LHCN-M2 (cell line): ENCODE data around the gene MUC4. TPM values are rescaled to one million over a fixed set of nuclear protein-coding genes. Genes with fewer than 3 reads are reported as not detected.
"Not testable (repeated sequence)": the region's sequence is repeated elsewhere in the genome, so short reads cannot be mapped to it uniquely, and the experiment has no call there.

Experiments
- DNase-seq: peaks from one replicate; pipeline ENCODE4 v3.0.0-alpha.2; 2012; ENCODE audit warnings: low read depth
- total RNA-seq: library from RNA; depleted of rRNA; stranded (reverse); fragments of >200 nt; gene quantifications from 2 replicates; pipeline ENCODE4 v1.2.3, GENCODE V29; 2014

The MUC4 gene
- total RNA-seq, 1 experiment from 2014 or later: not detected

DNA sequence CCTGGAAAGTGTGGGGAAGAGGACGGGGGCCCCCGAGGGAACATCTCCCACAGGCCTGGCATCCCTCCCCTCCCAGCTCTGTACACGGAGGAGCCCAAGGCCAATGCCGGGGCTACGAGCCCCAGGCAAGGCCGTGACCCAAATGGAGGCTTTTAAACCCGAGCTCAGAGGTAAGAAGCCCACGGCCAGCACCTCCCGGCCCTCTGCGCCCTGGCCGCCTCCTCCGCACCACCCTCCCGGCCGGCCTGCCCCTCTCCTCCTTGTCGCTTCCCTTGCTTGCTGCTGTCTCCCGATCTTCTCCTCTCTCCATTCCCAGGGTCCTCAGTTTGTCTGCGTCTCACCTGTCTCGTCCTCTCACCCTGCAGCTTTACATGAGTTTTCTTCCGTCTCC is 1.3 kb downstream of the MUC4 start:
- no peak for DNase-seq

DNA sequence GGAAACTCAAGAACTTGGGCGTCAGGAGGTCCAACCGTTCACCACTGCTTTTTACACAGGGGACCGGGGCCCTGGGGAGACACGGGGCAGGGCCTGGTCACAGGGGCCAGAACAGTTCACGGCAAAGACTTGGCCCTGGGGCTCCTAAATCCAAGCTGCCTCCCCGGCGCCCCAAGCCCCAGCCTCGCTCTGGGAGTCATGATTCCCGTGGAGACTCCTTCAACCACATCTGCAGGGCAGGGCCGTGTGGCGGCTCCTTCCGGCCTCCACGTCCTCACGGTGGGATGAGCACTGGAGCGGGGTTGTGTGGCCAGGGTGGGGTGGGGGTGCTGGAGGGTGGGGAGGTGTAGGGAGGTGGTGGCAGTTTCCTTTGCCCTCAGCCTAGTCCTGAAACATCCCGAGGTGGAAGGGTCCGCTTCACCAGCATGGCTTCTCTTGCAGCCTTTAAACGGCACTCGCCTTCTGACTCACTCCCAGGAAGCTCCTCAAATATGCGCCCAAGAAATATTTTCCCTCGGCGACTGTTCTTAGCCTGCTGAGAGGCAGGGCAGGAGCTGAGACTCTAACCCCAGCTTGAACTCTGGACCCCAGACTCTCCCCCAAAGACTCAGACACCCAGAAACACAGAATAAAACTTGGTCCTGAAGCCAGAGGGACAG is 1.8 kb downstream of the MUC4 start:
- DNase-seq: peak; percentile 29

DNA sequence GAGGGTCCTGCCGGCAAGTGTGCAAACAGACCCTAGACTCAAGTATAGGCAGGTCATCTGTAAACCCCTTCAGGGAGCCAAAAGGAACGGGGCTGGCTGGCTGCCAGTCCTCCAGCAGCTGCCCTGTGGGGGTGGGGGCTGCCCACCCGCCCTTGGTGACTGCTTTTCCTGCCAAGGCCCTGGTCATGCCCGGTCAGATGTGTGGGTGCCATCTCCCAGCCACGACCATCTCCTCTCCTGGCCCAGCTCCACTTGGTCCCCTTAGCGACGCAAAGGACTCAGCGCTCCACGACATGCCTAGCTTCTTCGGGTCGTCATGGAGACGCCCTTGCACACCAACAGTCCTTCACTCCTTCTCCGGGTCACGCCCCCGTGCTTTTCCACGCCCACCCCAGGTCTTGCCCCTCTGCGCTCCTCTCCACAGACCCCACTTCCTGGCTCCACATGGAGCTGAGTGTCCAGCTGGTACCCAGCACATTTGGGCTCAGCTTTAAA is 2.4 kb downstream of the MUC4 start:
- no peak for DNase-seq

DNA sequence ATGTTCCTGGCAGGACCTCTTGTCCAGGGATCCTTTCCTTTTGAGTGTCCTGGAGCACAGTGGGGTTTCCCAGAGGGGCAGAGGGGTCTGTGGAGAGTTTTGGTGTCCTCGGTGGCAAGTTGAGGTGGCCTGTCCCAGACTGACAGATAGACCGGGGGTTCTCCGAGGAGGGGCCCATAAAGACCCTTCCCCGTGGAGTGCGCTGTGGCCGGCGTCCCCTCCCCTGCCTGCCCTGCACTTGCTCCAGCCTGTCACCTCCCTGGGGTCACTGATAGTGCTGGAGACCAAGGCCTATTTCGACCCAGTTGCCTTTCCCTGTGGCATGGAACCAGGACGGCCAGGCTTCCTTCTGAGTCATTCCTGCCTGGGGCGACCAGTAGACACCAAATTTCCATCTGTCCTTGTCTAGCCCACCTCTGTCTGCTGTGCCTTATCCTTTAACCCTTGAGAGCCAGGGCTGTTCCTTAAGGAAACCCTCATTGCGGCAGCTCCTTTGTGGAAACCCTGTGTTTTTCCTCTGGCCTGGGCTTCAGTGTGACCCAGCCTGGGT is 2.9 kb downstream of the MUC4 start:
- no peak for DNase-seq

DNA sequence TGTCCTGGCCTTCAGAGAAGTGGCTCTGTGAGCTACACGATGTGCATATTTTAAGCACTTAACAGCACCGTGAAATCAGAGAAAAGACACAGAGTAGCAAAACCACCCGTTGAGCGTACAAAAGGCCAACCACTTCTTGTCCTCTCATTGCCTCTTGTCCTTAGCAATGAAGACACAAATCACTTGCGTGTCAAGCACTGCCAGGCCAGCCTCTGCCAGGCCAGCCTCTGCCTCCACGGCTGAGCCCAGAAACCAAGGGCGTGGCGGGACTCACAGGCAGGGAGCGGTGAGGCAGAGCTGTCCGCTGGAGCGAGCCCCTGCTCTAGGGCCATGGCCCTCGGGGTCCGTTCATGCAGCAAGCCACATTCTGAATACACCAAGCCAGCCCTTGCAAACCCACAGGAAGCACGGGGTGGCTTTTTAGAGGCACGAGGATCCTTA is 4.0 kb downstream of the MUC4 start:
- no peak for DNase-seq

DNA sequence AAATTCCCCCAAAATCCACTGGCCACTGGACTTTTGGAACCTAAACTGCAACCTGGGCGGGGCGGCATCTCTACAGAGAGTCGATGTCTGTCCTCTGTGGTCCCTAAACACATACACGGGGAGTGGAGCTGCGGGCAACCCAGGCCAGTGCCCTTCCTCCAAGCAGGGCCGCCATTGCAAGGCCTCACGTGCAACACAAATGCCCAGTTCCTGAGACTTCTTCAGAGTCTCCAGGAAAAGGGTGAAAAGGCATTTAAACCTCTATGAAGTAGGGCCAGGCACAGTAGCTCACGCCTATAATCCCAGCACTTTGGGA is 4.9 kb downstream of the MUC4 start:
- DNase-seq: no peak

DNA sequence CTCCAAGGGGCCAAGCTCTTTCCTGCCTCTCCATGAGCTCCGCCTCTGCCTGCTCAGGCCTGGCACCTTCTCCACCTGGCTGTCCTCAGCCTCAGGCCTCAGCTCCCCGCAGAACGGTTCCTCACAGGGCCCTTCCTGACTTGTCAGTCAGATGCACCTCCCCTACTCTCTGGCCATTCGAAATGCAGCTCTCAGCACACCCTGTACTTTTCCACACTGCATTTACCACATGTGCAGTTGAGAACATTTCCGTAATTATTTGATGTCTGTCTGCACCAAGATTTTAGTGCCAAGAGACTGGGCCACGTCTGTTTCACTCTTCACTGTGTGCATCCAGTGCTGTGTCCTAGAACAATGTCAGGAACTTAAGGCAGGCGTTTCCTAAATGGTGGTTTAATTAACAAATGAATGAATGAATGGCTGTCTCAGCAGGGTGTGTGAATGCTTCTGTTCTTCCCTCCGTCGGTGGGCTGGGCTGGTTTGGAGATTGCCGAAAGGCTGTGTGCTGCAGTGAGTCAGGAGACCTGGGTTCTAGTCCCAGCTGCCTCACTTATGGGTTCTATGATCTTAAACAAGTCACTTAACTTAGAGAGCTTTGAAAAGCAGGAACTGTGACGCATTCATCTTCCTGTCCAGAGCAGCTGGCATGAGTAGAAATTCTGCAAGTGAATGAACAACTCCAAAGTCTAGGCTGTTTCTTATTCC is 5.4 kb downstream of the MUC4 start:
- DNase-seq: no peak

DNA sequence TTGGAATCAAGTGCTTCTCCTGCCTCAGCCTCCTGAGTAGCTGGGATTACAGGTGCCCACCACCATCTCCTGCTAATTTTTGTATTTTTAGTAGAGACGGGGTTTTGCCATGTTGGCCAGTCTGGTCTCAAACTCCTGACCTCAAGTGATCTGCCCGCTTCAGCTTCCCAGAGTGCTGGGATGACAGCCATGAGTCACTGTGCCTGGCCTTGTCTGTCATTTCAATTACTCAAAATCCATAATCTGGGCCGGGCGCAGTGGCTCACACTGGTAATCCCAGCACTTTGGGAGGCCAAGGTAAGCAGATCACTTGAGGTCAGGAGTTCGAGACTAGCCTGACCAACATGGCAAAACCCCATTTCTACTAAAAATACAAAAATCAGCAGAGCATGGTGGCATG is 6.1 kb downstream of the MUC4 start:
- DNase-seq: not testable (repeated sequence)

DNA sequence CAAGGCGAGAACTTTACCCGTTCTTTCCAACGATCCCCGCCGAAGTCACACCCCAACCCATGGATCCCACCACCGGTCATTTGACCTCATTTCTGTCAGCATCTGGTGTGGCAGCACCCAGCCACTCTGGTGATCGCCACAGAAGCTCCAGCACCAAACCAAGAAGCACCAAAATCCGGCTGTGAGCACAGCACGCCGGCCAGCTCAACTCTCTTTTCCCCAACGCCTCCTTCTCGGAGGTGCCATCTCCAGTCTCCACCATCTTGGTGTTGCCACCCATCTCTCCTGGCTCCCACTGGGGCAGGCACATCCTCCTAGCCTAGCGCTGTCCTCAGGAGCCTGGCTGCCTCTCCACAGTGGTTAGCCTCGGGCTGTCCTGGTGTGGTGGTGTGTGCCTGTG is 6.5 kb downstream of the MUC4 start:
- DNase-seq: no peak

DNA sequence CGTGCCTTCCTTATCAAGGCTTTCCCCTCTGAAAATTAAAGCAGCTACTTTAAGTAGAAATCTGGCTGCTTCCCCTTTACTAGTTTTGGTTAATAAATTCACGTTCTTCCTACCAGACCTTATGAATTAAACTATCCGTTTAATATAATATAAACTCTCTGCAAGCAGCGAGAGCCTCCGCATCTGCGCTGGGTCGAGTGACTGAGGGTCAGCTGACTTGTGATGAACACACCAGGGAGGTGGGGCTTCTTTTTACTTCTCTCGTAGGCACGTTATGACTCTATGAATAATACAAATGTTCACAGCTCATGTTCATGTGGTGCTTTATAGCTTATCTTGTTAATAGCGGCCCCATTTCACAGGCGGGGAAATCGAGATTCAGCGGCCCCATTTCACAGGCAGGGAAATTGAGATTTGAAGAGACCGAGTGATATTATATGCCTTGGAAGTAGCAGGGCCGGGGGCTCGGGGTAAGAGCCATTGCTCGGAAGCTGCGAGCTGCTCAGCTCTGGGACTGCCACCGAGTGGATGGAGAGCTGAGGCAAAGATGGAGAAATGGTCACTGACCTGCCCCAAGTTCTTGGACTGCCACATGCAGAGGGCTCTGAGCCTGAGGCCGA is 8.3 kb downstream of the MUC4 start:
- no peak for DNase-seq

DNA sequence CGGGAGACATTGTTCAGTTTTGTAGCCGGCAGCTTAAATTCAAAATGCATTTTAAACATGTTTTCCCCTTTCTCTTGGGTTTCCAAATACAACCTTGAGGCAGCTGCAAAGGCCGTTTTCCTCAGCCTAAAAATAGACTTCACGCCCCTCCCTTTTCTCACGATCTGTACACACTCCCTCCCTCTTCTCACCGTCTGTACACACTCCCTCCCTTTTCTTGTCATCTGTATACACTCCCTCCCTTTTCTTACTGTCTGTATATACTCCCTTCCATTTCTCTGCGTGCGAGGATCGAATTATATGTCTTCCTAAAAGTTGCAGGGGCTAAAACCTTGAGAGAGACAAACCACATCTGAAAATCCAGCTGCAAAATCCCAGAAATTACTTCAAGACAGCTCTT is 8.9 kb downstream of the MUC4 start:
- DNase-seq: no peak

DNA sequence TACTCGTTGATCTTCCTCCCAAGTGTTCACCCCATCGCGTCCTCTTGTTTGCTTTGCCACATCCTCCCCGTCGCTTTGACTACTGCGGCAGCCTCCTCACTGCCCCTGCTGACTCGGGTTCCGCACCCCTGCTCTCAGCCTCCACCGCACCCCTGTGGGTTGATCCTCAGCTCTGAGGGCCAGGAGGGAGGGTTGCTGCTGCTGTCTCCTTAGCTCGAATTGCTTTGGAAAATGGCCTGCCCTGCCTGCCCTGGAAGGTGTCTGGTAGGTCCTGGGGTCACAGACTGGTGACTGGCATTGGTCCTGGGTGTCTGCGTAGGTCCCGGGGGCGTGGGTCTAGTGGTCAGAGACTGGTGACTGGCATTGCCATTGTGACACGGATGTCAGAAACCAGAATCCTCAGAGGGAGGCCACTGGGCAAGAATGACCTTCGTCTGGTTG is 9.4 kb downstream of the MUC4 start:
- no peak for DNase-seq

DNA sequence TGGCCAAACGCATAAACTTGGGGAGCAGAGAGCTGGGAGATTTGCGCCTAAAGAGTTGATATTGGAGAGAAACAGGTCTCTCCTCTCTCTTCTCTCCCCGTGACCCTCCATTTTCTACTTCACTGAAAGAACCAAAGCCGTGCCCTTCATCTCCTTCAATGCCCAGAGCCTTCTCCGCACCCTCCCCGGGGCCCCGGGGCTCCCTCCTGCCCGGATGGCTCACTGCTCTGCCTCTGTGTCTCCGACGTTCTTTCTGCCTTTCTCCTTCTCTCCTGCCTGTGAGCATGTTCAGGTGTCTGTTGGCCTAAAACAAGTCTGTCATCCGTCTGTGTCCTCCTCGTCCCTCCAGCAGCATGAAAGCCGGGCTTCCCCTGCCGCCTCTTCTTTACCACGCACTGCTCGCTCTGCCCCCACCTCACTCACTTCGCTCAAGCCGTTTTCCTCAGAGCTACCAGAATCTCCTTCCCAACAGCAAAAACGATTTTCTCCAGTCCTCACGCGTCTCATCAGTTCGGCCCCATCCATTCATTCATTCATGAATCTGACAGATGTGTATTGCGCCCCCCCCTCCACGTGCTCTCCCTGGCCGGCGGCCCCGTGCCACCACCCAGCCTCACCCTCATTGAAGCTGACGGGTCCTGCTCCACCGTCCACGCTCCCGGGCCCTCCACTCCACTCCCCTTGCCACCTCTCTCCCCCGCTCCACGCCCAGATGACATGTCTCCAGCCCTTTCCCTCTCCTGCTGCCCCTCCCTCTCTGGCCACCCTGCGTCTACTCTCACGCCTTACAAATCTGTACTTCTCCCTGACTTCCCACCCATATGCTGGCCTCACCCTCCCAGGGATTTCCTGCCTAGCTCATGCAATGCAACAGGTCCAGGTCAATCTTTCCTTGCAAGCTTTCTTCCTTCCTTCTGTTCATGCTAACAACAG is 10.2 kb downstream of the MUC4 start:
- no peak for DNase-seq

DNA sequence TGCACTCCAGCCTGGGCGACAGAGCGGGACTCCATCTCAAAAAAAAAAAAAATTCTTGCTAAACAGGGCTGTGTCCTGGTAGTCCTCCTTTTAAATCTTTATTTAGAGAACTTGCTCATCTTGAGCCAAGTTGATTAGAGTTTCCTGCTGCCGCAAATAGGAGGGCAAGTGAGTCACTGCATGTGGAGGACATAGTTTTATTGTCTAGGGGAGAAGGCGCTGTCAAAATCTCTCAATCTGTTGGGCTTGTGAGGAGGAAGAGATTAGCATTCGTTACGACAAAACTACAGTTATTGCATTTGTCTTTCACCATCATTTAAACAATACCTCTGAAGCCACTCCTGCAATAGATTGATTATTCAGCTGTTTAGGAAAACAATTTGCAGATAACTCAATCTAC is 11.5 kb downstream of the MUC4 start:
- DNase-seq: no peak

DNA sequence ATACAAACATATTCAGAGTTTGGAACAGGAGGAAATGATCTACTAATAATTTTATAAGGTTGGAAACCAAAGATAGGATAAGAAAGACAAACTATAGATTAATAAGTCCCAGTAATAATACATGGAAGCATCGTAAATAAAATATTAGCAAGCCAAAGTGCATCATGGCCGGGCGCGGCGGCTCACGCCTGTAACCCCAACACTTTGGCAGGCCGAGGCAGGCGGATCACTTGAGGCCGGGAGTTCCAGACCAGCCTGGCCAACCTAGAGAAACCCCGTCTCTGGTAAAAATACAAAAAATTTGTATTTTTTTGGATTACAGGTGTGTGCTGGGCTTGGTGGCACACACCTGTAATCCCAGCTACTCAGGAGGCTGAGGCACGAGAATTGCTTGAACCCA is 14.9 kb downstream of the MUC4 start:
- no peak for DNase-seq

DNA sequence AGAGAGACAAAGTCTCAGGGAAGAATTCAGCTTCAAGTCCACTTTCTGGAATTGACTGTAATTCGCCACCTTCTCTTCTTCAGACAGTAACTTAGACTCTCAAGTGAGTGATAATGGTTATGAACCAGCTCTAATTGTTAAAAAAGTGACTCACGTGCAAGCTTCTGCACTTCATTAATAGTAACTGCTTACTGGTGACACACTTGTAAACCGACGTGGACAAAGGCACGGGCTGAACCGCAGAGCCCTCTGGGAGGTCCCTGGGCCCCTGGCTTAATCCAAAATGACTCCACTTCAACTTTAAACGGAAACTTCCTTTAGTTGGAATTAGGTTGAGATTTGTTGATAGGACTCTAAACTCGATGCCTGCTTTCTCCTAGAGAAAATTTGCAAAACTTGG is 17.0 kb downstream of the MUC4 start:
- DNase-seq: no peak

DNA sequence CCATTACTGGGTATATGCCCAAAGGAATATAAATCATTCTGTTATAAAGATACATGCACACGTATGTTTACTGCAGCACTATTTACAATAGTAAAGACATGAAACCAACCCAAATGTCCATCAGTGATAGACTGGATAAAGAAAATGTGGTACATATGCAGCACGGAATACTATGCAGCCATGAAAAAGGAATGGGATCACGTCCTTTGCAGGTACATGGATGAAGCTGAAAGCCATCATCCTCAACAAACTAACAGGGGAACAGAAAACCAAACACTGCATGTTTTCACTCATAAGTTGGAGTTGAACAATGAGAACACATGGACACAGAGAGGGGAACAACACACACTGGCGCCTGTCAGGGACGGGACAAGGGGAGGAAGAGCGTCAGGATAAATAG is 19.1 kb downstream of the MUC4 start:
- DNase-seq: not testable (repeated sequence)

DNA sequence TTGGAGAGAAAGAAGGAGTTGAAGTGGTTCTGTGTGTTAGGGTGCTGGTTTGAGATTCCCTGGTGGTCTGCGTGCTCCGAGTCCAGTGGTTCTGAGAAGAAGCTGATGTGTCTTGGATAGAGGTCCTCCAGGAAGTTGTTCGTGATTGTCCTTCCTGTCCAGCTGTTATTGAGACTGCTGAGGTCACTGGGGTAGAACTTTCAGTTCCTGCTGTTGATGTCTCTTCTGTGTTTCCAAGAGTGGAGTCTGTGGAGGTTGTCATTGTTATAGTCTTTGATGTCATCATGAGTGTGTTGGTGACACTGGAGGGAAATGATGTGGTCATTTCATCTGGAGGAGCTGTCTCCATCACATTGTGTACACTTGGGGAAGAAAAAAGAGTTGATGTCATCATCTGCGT is 20.8 kb downstream of the MUC4 start:
- DNase-seq: no peak

DNA sequence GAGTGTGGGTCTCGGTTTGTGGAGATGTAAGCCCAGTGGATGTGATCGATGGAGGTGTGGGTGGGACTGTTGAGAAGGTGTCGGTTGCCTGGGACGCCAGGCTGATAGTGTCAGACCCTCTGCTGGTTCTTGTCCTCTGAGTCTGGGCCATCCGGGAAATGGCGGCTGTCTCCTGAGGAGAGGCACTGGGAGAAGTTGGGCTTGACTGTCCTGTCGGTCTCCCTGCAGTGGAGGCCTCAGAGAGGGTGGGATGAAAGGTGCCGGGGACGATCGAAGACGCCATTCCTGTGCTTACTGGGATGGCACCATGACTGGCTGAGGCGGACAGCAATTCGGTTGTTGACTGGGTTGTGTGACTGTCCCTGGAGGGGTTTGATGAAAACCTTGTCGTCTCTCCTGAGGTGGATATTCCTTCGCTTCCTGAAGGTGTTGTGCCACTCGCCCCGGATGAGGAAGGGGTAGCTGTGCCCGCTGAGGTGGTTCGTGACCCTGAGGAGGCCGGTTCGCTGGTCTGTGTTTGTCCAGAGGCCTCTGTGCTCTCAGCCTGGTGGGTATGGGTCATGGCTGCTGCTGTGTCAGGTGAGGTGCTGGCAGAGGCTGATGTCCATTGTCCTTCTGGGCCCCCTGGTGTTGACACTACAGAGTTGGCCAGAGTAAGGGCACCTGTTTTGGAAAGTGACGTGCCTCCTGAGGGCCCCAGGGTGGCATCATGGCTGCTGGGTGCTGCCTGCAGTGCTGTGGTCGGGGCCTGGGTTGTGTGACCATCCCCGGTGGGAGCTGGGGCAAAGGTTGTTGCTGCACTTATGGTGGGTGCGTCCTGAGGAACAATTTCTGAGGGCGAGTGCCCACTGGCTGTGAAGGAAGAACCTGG is 22.8 kb downstream of the MUC4 start:
- no peak for DNase-seq

DNA sequence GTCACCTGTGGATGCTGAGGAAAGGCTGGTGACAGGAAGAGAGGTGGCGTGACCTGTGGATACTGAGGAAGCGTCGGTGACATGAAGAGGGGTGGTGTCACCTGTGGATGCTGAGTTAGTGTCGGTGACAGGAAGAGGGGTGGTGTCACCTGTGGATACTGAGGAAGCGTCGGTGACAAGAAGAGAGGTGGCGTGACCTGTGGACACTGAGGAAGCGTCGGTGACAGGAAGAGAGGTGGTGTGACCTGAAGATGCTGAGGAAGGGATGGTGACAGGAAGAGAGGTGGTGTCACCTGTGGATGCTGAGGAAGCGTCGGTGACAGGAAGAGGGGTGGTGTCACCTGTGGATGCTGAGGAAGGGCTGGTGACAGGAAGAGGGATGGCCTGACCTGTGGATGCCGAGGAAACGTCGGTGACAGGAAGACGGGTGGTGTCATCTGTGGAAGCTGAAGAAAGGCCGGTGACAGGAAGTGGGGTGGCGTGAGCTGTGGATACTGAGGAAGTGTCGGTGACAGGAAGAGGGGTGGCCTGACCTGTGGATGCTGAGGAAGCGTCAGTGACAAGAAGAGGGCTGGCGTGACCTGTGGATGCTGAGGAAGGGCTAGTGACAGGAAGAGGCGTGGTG is 25.8 kb downstream of the MUC4 start:
- not testable (repeated sequence) for DNase-seq
